ENCODE measurements around the gene FMNL2.

Gene FMNL2

GRCh38 chr2:152500772-152501171, 165.8 kb downstream of the FMNL2 start:
- peaks cover 15% of the 10 kb centered on the region for H3K4me1 Mint-ChIP-seq (ENCODE audit: low read depth)
- H3K27me3 Mint-ChIP-seq (ENCODE audit: low read depth): peaks cover 6% of the 10 kb centered on the region
- no peak overlapping the region for H3K4me3 Mint-ChIP-seq
- no peak overlapping the region for H3K27ac Mint-ChIP-seq
- H3K9me3 Mint-ChIP-seq: no peaks in the 10 kb centered on the region
- DNase-seq (ENCODE audit: low spot score): no peak
- peaks cover 1% of the 10 kb centered on the region for H3K36me3 Mint-ChIP-seq (ENCODE audit: low read depth)

- Mint-ChIP-seq H3K9me3 (no peaks in the 10 kb centered on the region), H3K4me1 (ENCODE audit: low read depth) (peaks cover 18% of the 10 kb centered on the region), H3K27me3 (ENCODE audit: low read depth) (peaks cover 6% of the 10 kb centered on the region), H3K4me3 (no peak overlapping the region), H3K36me3 (ENCODE audit: low read depth) (peaks cover 1% of the 10 kb centered on the region), H3K27ac (no peak overlapping the region)
- no peak for DNase-seq (ENCODE audit: low spot score)
Measured at GRCh38 chr2:152501666-152502065, 166.7 kb downstream of the FMNL2 start.

- Mint-ChIP-seq H3K4me1 (ENCODE audit: low read depth) (peaks cover 21% of the 10 kb centered on the region), H3K9me3 (no peaks in the 10 kb centered on the region), H3K27me3 (ENCODE audit: low read depth) (peaks cover 4% of the 10 kb centered on the region), H3K27ac (no peak overlapping the region), H3K4me3 (no peak overlapping the region), H3K36me3 (ENCODE audit: low read depth) (peaks cover 1% of the 10 kb centered on the region)
- DNase-seq (ENCODE audit: low spot score): no peak
Measured at GRCh38 chr2:152504618-152505017, 169.6 kb downstream of the FMNL2 start.

GRCh38 chr2:152505495-152505906, 170.5 kb downstream of the FMNL2 start:
- H3K4me1 Mint-ChIP-seq (ENCODE audit: low read depth): peaks cover 21% of the 10 kb centered on the region
- H3K4me3 Mint-ChIP-seq: no peak overlapping the region
- no peaks in the 10 kb centered on the region for H3K9me3 Mint-ChIP-seq
- DNase-seq (ENCODE audit: low spot score): no peak
- H3K27ac Mint-ChIP-seq: no peak overlapping the region
- peaks cover 5% of the 10 kb centered on the region for H3K27me3 Mint-ChIP-seq (ENCODE audit: low read depth)
- H3K36me3 Mint-ChIP-seq (ENCODE audit: low read depth): peaks cover 1% of the 10 kb centered on the region

GRCh38 chr2:152506843-152507242, 171.9 kb downstream of the FMNL2 start:
- DNase-seq (ENCODE audit: low spot score): peak; percentile 46
- peaks cover 23% of the 10 kb centered on the region for H3K4me1 Mint-ChIP-seq (ENCODE audit: low read depth)
- peak overlapping the region; percentile 59 for H3K27ac Mint-ChIP-seq
- H3K36me3 Mint-ChIP-seq (ENCODE audit: low read depth): peaks cover 1% of the 10 kb centered on the region
- no peaks in the 10 kb centered on the region for H3K9me3 Mint-ChIP-seq
- peaks cover 8% of the 10 kb centered on the region for H3K27me3 Mint-ChIP-seq (ENCODE audit: low read depth)
- peak overlapping the region; percentile 23 for H3K4me3 Mint-ChIP-seq

- H3K9me3 Mint-ChIP-seq: no peaks in the 10 kb centered on the region
- peaks cover 8% of the 10 kb centered on the region for H3K27me3 Mint-ChIP-seq (ENCODE audit: low read depth)
- H3K4me3 Mint-ChIP-seq: no peak overlapping the region
- peaks cover 1% of the 10 kb centered on the region for H3K36me3 Mint-ChIP-seq (ENCODE audit: low read depth)
- peaks cover 23% of the 10 kb centered on the region for H3K4me1 Mint-ChIP-seq (ENCODE audit: low read depth)
- no peak overlapping the region for H3K27ac Mint-ChIP-seq
- DNase-seq (ENCODE audit: low spot score): no peak
Measured at GRCh38 chr2:152507907-152508306, 172.9 kb downstream of the FMNL2 start.

- no peak for DNase-seq (ENCODE audit: low spot score)
- H3K9me3 Mint-ChIP-seq: no peaks in the 10 kb centered on the region
- H3K36me3 Mint-ChIP-seq (ENCODE audit: low read depth): peaks cover 1% of the 10 kb centered on the region
- H3K27me3 Mint-ChIP-seq (ENCODE audit: low read depth): peaks cover 9% of the 10 kb centered on the region
- no peak overlapping the region for H3K27ac Mint-ChIP-seq
- peaks cover 26% of the 10 kb centered on the region for H3K4me1 Mint-ChIP-seq (ENCODE audit: low read depth)
- no peak overlapping the region for H3K4me3 Mint-ChIP-seq
Measured at GRCh38 chr2:152508446-152508845, 173.5 kb downstream of the FMNL2 start.

GRCh38 chr2:152509772-152510491, 175.0 kb downstream of the FMNL2 start:
- peaks cover 1% of the 10 kb centered on the region for H3K36me3 Mint-ChIP-seq (ENCODE audit: low read depth)
- peaks cover 11% of the 10 kb centered on the region for H3K27me3 Mint-ChIP-seq (ENCODE audit: low read depth)
- no peak for DNase-seq (ENCODE audit: low spot score)
- H3K27ac Mint-ChIP-seq: no peak overlapping the region
- peaks cover 30% of the 10 kb centered on the region for H3K4me1 Mint-ChIP-seq (ENCODE audit: low read depth)
- H3K9me3 Mint-ChIP-seq: no peaks in the 10 kb centered on the region
- H3K4me3 Mint-ChIP-seq: no peak overlapping the region

GRCh38 chr2:152510621-152511020, 175.6 kb downstream of the FMNL2 start:
- DNase-seq (ENCODE audit: low spot score): no peak
- Mint-ChIP-seq H3K27me3 (ENCODE audit: low read depth) (peaks cover 9% of the 10 kb centered on the region), H3K4me3 (no peak overlapping the region), H3K4me1 (ENCODE audit: low read depth) (peaks cover 27% of the 10 kb centered on the region), H3K27ac (no peak overlapping the region), H3K36me3 (ENCODE audit: low read depth) (no peaks in the 10 kb centered on the region), H3K9me3 (no peaks in the 10 kb centered on the region)

- no peak for DNase-seq (ENCODE audit: low spot score)
- Mint-ChIP-seq H3K9me3 (no peaks in the 10 kb centered on the region), H3K36me3 (ENCODE audit: low read depth) (no peaks in the 10 kb centered on the region), H3K4me3 (no peak overlapping the region), H3K27ac (no peak overlapping the region), H3K27me3 (ENCODE audit: low read depth) (peaks cover 12% of the 10 kb centered on the region), H3K4me1 (ENCODE audit: low read depth) (peaks cover 20% of the 10 kb centered on the region)
Measured at GRCh38 chr2:152511981-152512380, 177.0 kb downstream of the FMNL2 start.

- no peak for DNase-seq (ENCODE audit: low spot score)
- Mint-ChIP-seq H3K27ac (no peak overlapping the region), H3K4me3 (no peak overlapping the region), H3K4me1 (ENCODE audit: low read depth) (peaks cover 13% of the 10 kb centered on the region), H3K27me3 (ENCODE audit: low read depth) (peaks cover 14% of the 10 kb centered on the region), H3K9me3 (no peaks in the 10 kb centered on the region), H3K36me3 (ENCODE audit: low read depth) (no peaks in the 10 kb centered on the region)
Measured at GRCh38 chr2:152513029-152513428, 178.1 kb downstream of the FMNL2 start.

GRCh38 chr2:152513681-152514080, 178.7 kb downstream of the FMNL2 start:
- DNase-seq (ENCODE audit: low spot score): no peak
- no peak overlapping the region for H3K27ac Mint-ChIP-seq
- peaks cover 18% of the 10 kb centered on the region for H3K27me3 Mint-ChIP-seq (ENCODE audit: low read depth)
- no peaks in the 10 kb centered on the region for H3K9me3 Mint-ChIP-seq
- no peak overlapping the region for H3K4me3 Mint-ChIP-seq
- peaks cover 9% of the 10 kb centered on the region for H3K4me1 Mint-ChIP-seq (ENCODE audit: low read depth)
- H3K36me3 Mint-ChIP-seq (ENCODE audit: low read depth): no peaks in the 10 kb centered on the region

GRCh38 chr2:152518034-152518433, 183.1 kb downstream of the FMNL2 start:
- H3K9me3 Mint-ChIP-seq: no peaks in the 10 kb centered on the region
- DNase-seq (ENCODE audit: low spot score): no peak
- H3K36me3 Mint-ChIP-seq (ENCODE audit: low read depth): no peaks in the 10 kb centered on the region
- H3K4me1 Mint-ChIP-seq (ENCODE audit: low read depth): peaks cover 6% of the 10 kb centered on the region
- H3K27ac Mint-ChIP-seq: no peak overlapping the region
- no peak overlapping the region for H3K4me3 Mint-ChIP-seq
- H3K27me3 Mint-ChIP-seq (ENCODE audit: low read depth): peaks cover 16% of the 10 kb centered on the region

- Mint-ChIP-seq H3K4me3 (no peak overlapping the region), H3K4me1 (ENCODE audit: low read depth) (peaks cover under 1% of the 10 kb centered on the region), H3K36me3 (ENCODE audit: low read depth) (no peaks in the 10 kb centered on the region), H3K27ac (no peak overlapping the region), H3K9me3 (no peaks in the 10 kb centered on the region), H3K27me3 (ENCODE audit: low read depth) (peaks cover 11% of the 10 kb centered on the region)
- no peak for DNase-seq (ENCODE audit: low spot score)
Measured at GRCh38 chr2:152518641-152519580, 183.9 kb downstream of the FMNL2 start.

All from T-helper 2 cell treated with Interferon-gamma antibody and Interleukin-4, amounts not matched to agents 5 μg/mL and 100 μg/mL, for 36 hours (primary cell).